SK-N-SH treated with all-trans-retinoic acid at 6 μM for 48 hours (cell line): Measurements from ENCODE around the gene CRYBG1.

Experiments
- ATAC-seq: fragments of 200-7000 bp; cut with Tn5 transposase; 3 replicates; pipeline ENCODE4 v1.9.1; 2020; ENCODE audit warnings: mild to moderate bottlenecking, moderate library complexity
- GLIS3 ChIP-seq: fragments of 250-450 bp; sonication (Bioruptor Pico); IDR thresholded peaks from 2 replicates; pipeline ENCODE4 v1.5.0; 2020; ENCODE audit warnings: mild to moderate bottlenecking, moderate library complexity
- ISL1 ChIP-seq: fragments of 250-450 bp; sonication (Bioruptor Pico); IDR thresholded peaks from 2 replicates; pipeline ENCODE4 v2.1.2; 2022; ENCODE audit warnings: mild to moderate bottlenecking, moderate library complexity
- OSR1 ChIP-seq: fragments of 250-450 bp; sonication (Bioruptor Pico); IDR thresholded peaks from 2 replicates; pipeline ENCODE4 v1.8.0; 2022; ENCODE audit warnings: moderate library complexity, mild to moderate bottlenecking, inconsistent platforms
- PPARA ChIP-seq: fragments of 250-450 bp; sonication (Bioruptor Pico); IDR thresholded peaks from 2 replicates; pipeline ENCODE4 v1.5.0; 2020; ENCODE audit warnings: mild to moderate bottlenecking, borderline replicate concordance
- RARB ChIP-seq: fragments of 250-450 bp; sonication (Bioruptor Pico); IDR thresholded peaks from 2 replicates; pipeline ENCODE4 v1.8.0; 2021; ENCODE audit warnings: mild to moderate bottlenecking, moderate library complexity
- TOX ChIP-seq: fragments of 250-450 bp; sonication (Bioruptor Pico); IDR thresholded peaks from 2 replicates; pipeline ENCODE4 v1.8.0; 2021; ENCODE audit warnings: mild to moderate bottlenecking, moderate library complexity, borderline replicate concordance
- ZC3H10 ChIP-seq: fragments of 250-450 bp; sonication (Bioruptor Pico); IDR thresholded peaks from 2 replicates; pipeline ENCODE4 v1.5.1; 2021; ENCODE audit warnings: mild to moderate bottlenecking, moderate library complexity
- ZFP3 ChIP-seq: fragments of 250-450 bp; sonication (Bioruptor Pico); IDR thresholded peaks from 2 replicates; pipeline ENCODE4 v1.5.0; 2020; ENCODE audit warnings: mild to moderate bottlenecking, moderate library complexity
- ZFP30 ChIP-seq: fragments of 450-650 bp; formaldehyde crosslinking; IDR thresholded peaks from 2 replicates; pipeline ENCODE4 v1.5.0; 2022; ENCODE audit warnings: mild to moderate bottlenecking, moderate library complexity
- ZNF565 ChIP-seq: fragments of 450-650 bp; formaldehyde crosslinking; conservative IDR thresholded peaks from 2 replicates; pipeline ENCODE4 v1.5.0; 2020; ENCODE audit warnings: low read depth, mild to moderate bottlenecking, moderate library complexity
- ZNF70 ChIP-seq: fragments of 450-650 bp; formaldehyde crosslinking; IDR thresholded peaks from 2 replicates; pipeline ENCODE4 v1.5.0; 2020; ENCODE audit warnings: mild to moderate bottlenecking, moderate library complexity
- ZNF8 ChIP-seq: fragments of 450-650 bp; formaldehyde crosslinking; IDR thresholded peaks from 2 replicates; pipeline ENCODE4 v1.5.0; 2020; ENCODE audit warnings: mild to moderate bottlenecking, moderate library complexity
- TF ChIP-seq, protein P1 (sequence below): fragments of 250-450 bp; sonication (Bioruptor Pico); IDR thresholded peaks from 2 replicates; pipeline ENCODE4 v1.8.0; 2020; ENCODE audit warnings: mild to moderate bottlenecking, moderate library complexity, borderline replicate concordance
- TF ChIP-seq, protein P2 (sequence below): fragments of 250-450 bp; sonication (Bioruptor Pico); IDR thresholded peaks from 2 replicates; pipeline ENCODE4 v1.5.1; 2020; ENCODE audit warnings: low read depth, mild to moderate bottlenecking, moderate library complexity
- TF ChIP-seq, protein P3 (sequence below): fragments of 250-450 bp; sonication (Bioruptor Pico); IDR thresholded peaks from 2 replicates; pipeline ENCODE4 v1.5.1; 2021; ENCODE audit warnings: mild to moderate bottlenecking, moderate library complexity
- TF ChIP-seq, protein P4 (sequence below): fragments of 250-450 bp; sonication (Bioruptor Pico); IDR thresholded peaks from 2 replicates; pipeline ENCODE4 v1.5.0; 2020; ENCODE audit warnings: mild to moderate bottlenecking, moderate library complexity
- TF ChIP-seq, protein P5 (sequence below): fragments of 250-450 bp; sonication (Bioruptor Pico); IDR thresholded peaks from 2 replicates; pipeline ENCODE4 v1.8.0; 2021; ENCODE audit warnings: low read depth, mild to moderate bottlenecking, moderate library complexity, borderline replicate concordance

The CRYBG1 gene

DNA sequence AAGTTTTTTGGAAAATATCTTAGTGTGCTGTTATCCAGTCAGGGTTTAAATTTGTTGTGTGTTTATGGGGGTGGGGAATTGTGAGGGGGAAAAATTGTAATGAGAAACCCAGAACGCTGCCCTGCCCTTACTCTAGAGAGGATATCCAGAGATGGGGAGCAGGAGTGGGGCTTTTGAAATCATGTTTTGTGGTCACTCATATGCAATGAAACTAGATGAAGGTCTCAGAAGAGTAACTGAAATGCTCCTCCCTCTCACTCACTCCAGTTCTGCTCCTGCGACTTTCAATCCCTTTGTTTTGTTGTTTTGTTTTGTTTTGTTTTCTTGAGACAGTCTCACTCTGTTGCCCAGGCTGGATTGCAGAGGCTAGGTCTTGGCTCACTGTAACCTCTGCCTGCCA, 100.0 kb downstream of the CRYBG1 start:
- ATAC-seq = no peak
- TF ChIP-seq OSR1 (CRISPR knock-in tag) = no peak
- TF ChIP-seq, protein P1, sequence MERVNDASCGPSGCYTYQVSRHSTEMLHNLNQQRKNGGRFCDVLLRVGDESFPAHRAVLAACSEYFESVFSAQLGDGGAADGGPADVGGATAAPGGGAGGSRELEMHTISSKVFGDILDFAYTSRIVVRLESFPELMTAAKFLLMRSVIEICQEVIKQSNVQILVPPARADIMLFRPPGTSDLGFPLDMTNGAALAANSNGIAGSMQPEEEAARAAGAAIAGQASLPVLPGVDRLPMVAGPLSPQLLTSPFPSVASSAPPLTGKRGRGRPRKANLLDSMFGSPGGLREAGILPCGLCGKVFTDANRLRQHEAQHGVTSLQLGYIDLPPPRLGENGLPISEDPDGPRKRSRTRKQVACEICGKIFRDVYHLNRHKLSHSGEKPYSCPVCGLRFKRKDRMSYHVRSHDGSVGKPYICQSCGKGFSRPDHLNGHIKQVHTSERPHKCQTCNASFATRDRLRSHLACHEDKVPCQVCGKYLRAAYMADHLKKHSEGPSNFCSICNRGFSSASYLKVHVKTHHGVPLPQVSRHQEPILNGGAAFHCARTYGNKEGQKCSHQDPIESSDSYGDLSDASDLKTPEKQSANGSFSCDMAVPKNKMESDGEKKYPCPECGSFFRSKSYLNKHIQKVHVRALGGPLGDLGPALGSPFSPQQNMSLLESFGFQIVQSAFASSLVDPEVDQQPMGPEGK (CRISPR knock-in tag) = no peak
- TF ChIP-seq ZNF8 = no peak

DNA sequence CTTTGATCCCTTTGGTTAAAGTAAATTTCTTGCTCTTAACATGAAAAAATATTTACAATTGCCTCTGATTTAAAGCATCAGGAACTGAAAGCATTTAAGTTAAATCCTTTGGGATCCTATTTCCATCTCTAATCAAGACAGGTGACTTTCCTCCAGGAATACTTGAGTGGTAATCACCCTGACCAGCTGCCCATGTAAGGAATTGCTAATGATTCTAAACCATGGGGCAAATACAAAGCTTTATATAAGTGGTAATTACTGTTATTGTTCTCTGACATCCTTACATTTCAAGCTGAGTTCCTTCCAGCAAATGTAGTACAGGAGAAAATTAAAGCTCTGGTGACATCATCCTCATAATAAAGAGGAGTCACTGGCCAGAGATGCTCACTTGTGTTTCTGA, 100.6 kb downstream of the CRYBG1 start:
- ATAC-seq = no peak
- TF ChIP-seq OSR1 (CRISPR knock-in tag) (no peak), ZNF8 (no peak), PPARA (CRISPR knock-in tag) (no peak), ZNF565 (CRISPR knock-in tag) (no peak)

DNA sequence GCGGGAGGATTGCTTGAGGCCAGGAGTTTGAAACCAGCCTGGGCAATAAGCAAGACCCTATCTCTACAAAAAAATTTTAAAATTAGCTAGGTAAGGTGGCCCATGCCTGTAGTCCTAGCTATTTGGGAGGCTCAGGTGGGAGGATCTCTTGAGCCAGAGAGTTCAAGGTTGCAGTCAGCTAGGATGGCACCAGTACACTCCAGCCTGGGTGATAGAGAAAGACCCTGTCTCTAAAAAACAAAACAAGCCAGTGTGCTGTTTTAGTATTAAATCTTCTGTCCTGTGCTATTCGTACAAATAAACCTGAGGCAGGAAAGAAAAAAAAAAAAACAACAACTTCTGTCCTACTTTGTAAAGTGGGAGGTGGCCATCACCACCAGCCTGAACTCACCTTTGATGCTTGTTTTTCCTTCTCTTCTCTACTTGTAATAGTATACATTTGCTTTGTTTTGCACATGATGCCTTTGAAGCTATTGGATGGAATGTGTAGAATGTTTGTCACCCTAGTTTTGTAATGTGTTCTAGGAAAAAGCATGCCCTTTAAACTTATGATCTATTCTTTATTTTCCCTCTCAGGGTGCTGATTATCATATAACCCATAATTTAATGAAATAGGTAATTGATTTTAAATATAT, 102.5 kb downstream of the CRYBG1 start:
- no peak for ATAC-seq
- TF ChIP-seq ZNF70 (CRISPR knock-in tag) = no peak
- no peak for TF ChIP-seq ZFP3 (CRISPR knock-in tag)
- TF ChIP-seq PPARA (CRISPR knock-in tag) = no peak
- no peak for TF ChIP-seq OSR1 (CRISPR knock-in tag)
- no peak for TF ChIP-seq ZNF565 (CRISPR knock-in tag)
- no peak for TF ChIP-seq TOX
- TF ChIP-seq, protein P1 (CRISPR knock-in tag) = no peak
- TF ChIP-seq, protein P2, sequence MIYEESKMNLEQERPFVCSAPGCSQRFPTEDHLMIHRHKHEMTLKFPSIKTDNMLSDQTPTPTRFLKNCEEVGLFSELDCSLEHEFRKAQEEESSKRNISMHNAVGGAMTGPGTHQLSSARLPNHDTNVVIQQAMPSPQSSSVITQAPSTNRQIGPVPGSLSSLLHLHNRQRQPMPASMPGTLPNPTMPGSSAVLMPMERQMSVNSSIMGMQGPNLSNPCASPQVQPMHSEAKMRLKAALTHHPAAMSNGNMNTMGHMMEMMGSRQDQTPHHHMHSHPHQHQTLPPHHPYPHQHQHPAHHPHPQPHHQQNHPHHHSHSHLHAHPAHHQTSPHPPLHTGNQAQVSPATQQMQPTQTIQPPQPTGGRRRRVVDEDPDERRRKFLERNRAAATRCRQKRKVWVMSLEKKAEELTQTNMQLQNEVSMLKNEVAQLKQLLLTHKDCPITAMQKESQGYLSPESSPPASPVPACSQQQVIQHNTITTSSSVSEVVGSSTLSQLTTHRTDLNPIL (CRISPR knock-in tag) = no peak
- no peak for TF ChIP-seq ZNF8
- TF ChIP-seq, protein P3, sequence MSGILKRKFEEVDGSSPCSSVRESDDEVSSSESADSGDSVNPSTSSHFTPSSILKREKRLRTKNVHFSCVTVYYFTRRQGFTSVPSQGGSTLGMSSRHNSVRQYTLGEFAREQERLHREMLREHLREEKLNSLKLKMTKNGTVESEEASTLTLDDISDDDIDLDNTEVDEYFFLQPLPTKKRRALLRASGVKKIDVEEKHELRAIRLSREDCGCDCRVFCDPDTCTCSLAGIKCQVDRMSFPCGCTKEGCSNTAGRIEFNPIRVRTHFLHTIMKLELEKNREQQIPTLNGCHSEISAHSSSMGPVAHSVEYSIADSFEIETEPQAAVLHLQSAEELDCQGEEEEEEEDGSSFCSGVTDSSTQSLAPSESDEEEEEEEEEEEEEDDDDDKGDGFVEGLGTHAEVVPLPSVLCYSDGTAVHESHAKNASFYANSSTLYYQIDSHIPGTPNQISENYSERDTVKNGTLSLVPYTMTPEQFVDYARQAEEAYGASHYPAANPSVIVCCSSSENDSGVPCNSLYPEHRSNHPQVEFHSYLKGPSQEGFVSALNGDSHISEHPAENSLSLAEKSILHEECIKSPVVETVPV (CRISPR knock-in tag) = no peak
- no peak for TF ChIP-seq GLIS3 (CRISPR knock-in tag)
- TF ChIP-seq, protein P4, sequence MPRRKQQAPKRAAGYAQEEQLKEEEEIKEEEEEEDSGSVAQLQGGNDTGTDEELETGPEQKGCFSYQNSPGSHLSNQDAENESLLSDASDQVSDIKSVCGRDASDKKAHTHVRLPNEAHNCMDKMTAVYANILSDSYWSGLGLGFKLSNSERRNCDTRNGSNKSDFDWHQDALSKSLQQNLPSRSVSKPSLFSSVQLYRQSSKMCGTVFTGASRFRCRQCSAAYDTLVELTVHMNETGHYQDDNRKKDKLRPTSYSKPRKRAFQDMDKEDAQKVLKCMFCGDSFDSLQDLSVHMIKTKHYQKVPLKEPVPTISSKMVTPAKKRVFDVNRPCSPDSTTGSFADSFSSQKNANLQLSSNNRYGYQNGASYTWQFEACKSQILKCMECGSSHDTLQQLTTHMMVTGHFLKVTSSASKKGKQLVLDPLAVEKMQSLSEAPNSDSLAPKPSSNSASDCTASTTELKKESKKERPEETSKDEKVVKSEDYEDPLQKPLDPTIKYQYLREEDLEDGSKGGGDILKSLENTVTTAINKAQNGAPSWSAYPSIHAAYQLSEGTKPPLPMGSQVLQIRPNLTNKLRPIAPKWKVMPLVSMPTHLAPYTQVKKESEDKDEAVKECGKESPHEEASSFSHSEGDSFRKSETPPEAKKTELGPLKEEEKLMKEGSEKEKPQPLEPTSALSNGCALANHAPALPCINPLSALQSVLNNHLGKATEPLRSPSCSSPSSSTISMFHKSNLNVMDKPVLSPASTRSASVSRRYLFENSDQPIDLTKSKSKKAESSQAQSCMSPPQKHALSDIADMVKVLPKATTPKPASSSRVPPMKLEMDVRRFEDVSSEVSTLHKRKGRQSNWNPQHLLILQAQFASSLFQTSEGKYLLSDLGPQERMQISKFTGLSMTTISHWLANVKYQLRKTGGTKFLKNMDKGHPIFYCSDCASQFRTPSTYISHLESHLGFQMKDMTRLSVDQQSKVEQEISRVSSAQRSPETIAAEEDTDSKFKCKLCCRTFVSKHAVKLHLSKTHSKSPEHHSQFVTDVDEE (CRISPR knock-in tag) = no peak
- TF ChIP-seq RARB = no peak
- no peak for TF ChIP-seq ZFP30 (CRISPR knock-in tag)

DNA sequence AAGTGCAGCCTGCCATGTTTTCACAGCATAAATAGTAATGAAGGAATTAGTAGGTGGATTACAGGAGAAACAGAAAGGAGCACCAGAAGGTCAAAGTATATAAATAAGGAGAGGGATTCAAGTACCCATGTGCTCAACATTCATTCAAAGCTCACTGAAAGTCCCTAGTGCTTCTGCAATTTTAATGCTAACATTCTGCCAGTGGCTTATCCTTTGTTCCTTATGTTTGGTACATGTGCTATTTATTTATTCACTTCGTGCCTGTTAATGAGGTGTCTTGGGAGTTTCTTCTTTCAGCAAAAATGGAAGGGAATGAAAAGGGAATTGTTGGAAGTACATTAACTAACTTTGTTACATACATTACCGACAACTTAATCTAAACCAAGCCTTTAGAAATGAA, 105.7 kb downstream of the CRYBG1 start:
- ATAC-seq = no peak
- TF ChIP-seq, protein P5, sequence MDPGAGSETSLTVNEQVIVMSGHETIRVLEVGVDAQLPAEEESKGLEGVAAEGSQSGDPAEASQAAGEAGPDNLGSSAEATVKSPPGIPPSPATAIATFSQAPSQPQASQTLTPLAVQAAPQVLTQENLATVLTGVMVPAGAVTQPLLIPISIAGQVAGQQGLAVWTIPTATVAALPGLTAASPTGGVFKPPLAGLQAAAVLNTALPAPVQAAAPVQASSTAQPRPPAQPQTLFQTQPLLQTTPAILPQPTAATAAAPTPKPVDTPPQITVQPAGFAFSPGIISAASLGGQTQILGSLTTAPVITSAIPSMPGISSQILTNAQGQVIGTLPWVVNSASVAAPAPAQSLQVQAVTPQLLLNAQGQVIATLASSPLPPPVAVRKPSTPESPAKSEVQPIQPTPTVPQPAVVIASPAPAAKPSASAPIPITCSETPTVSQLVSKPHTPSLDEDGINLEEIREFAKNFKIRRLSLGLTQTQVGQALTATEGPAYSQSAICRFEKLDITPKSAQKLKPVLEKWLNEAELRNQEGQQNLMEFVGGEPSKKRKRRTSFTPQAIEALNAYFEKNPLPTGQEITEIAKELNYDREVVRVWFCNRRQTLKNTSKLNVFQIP (CRISPR knock-in tag) = no peak
- no peak for TF ChIP-seq ZFP3 (CRISPR knock-in tag)
- TF ChIP-seq, protein P3 (CRISPR knock-in tag) = no peak
- TF ChIP-seq, protein P4 (CRISPR knock-in tag) = no peak
- TF ChIP-seq ISL1 (CRISPR knock-in tag) = no peak
- no peak for TF ChIP-seq ZC3H10 (CRISPR knock-in tag)
- TF ChIP-seq, protein P2 (CRISPR knock-in tag) = no peak
